Esophagus squamous epithelium (tissue), 5 donors: ENCODE measurements around the gene MMP14. TPM values are rescaled to one million over a fixed set of nuclear protein-coding genes. Genes with fewer than 3 reads are reported as not detected.
"Not testable (repeated sequence)": the region's sequence is repeated elsewhere in the genome, so short reads cannot be mapped to it uniquely, and the experiment has no call there.

Source experiments
- DNase-seq: peaks from one replicate; lab custom pipeline; 2025; lab: John Stamatoyannopoulos, UW
- H3K27ac ChIP-seq, 4 donors: fragments of 200-600 bp; sonication (generic); one replicate each; pipeline ENCODE4 v1.5.1; 2016 to 2019; ENCODE audit warnings: mild to moderate bottlenecking in 1 of 4
- H3K27me3 ChIP-seq, 4 donors: fragments of 200-600 bp; sonication (generic); 1 replicate in 3 of 4; 2 replicates in 1 of 4; pipeline versions ENCODE4 v1.5.1 to v1.6.0; 2017 to 2021; ENCODE audit warnings: antibody characterized with exemption in 1 of 4
- H3K36me3 ChIP-seq, 3 donors: fragments of 200-600 bp; sonication (generic); one replicate each; pipeline ENCODE4 v1.5.1; 2016 to 2019
- H3K4me1 ChIP-seq, 3 donors: fragments of 200-600 bp; sonication (generic); one replicate each; pipeline ENCODE4 v1.5.1; 2017 to 2019
- H3K4me3 ChIP-seq, 4 donors: fragments of 200-600 bp; sonication (generic); 1 replicate in 3 of 4; 2 replicates in 1 of 4; pipeline ENCODE4 v1.5.1; 2016 to 2019; ENCODE audit warnings: mild to moderate bottlenecking in 2 of 4, moderate library complexity in 1 of 4
- H3K9me3 ChIP-seq, 3 donors: fragments of 200-600 bp; sonication (generic); one replicate each; pipeline ENCODE4 v1.5.1; 2016 to 2019
- POLR2A ChIP-seq, 4 donors: fragments of 450-650 bp; IDR thresholded peaks; one replicate each; pipeline ENCODE4 v1.6.1; 2017; ENCODE audit warnings: antibody characterized with exemption in 4 of 4, mild to moderate bottlenecking in 4 of 4, moderate library complexity in 3 of 4
- WGBS, 2 donors: methylation state at CpG; one replicate each; pipeline ENCODE4 v1.1.5; 2018; 5-methylcytosine and 5-hydroxymethylcytosine counted together
- intact Hi-C: fragments of 100-400 bp; cut with DNase I; formaldehyde crosslinking; loops from one replicate; pipeline ENCODE4 v1.15.0; 2022
- total RNA-seq, 4 donors: library from RNA; depleted of rRNA; stranded (reverse); fragments of >200 nt; gene quantifications; one replicate each; pipeline ENCODE4 v1.1.0, GENCODE V29; 2016
- TF ChIP-seq, protein P1 (sequence below), 6 experiments: fragments of 450-650 bp in 4 of 6; fragments of 200-600 bp in 2 of 6; sonication (generic) in 2 of 6; IDR thresholded peaks; one replicate each; pipeline ENCODE4 v1.5.1; 2016 to 2019; ENCODE audit warnings: antibody characterized with exemption in 6 of 6, mild to moderate bottlenecking in 4 of 6, moderate library complexity in 4 of 6
- donor health status: DM: yes; HTN: yes; CAD: no.

The MMP14 gene
- total RNA-seq, 4 donors from 2014 or later = 67.9 to 127 (median 102) TPM

DNA sequence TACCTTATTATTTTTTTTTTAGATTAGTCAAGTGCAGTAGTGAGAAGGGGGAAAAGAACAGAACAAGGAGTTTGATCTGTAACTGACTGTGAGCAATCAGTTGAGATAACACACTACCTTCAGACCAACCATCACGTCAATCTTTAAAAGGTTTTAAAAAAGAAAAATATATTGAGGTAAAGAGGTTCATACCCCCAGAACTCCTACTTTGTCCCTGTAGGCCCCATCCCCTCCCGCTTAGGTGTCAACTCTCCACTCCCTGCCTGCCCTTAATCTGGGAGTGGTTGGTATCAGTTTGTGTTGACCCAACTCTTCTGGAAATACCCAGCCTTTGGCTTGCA lies 16.2 kb downstream of the MMP14 start:
- no peaks in the 10 kb centered on the region for H3K36me3 ChIP-seq
- no peaks in the 10 kb centered on the region for H3K9me3 ChIP-seq
- 64 to 69% methylated on average over 2 of the region's 2 CpGs for WGBS, 2 donors
- H3K4me1 ChIP-seq = peaks cover 42 to 62% (median 49%) of the 10 kb centered on the region in 3 donors
- intact Hi-C loops = loop anchor here (10.0 kb wide), 2 partner anchors 78 to 198 kb away; no protein-coding TSS in a partner anchor
- TF ChIP-seq, protein P1, sequence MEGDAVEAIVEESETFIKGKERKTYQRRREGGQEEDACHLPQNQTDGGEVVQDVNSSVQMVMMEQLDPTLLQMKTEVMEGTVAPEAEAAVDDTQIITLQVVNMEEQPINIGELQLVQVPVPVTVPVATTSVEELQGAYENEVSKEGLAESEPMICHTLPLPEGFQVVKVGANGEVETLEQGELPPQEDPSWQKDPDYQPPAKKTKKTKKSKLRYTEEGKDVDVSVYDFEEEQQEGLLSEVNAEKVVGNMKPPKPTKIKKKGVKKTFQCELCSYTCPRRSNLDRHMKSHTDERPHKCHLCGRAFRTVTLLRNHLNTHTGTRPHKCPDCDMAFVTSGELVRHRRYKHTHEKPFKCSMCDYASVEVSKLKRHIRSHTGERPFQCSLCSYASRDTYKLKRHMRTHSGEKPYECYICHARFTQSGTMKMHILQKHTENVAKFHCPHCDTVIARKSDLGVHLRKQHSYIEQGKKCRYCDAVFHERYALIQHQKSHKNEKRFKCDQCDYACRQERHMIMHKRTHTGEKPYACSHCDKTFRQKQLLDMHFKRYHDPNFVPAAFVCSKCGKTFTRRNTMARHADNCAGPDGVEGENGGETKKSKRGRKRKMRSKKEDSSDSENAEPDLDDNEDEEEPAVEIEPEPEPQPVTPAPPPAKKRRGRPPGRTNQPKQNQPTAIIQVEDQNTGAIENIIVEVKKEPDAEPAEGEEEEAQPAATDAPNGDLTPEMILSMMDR (IDR thresholded peaks at IDR 0.05) = no peak
- TF ChIP-seq POLR2A (IDR thresholded peaks at IDR 0.05) = no peak
- peak overlapping the region; percentile 67 to 89 (median 78) for H3K27ac ChIP-seq
- H3K4me3 ChIP-seq = peak overlapping the region in 1 of 4 donors; percentile 67
- no peaks in the 10 kb centered on the region for H3K27me3 ChIP-seq
- DNase-seq = no peak

GRCh38 chr14:22852940-22853767 lies 16.8 kb downstream of the MMP14 start:
- WGBS, 2 donors = 0 to 2% methylated on average over 7 to 8 of the region's 20 CpGs
- Histone ChIP-seq H3K27ac (peak overlapping the region; percentile 67 to 89 (median 78)), H3K36me3 (no peaks in the 10 kb centered on the region), H3K4me3 (peak overlapping the region; percentile 31 to 67 (median 42)), H3K27me3 (no peaks in the 10 kb centered on the region), H3K4me1 (peaks cover 36 to 56% (median 43%) of the 10 kb centered on the region in 3 donors), H3K9me3 (no peaks in the 10 kb centered on the region)
- TF ChIP-seq, protein P1 (IDR thresholded peaks at IDR 0.05) = peak; percentile 91 to 97 (median 94)
- no peak for TF ChIP-seq POLR2A (IDR thresholded peaks at IDR 0.05)
- intact Hi-C loops = loop anchor here (10.0 kb wide), 2 partner anchors 78 to 198 kb away; no protein-coding TSS in a partner anchor
- DNase-seq = peak; percentile 53

- not testable (repeated sequence) for H3K27ac ChIP-seq, H3K36me3 ChIP-seq, H3K9me3 ChIP-seq, H3K4me3 ChIP-seq, H3K27me3 ChIP-seq, DNase-seq
- 97% methylated on average over 10 of the region's 11 CpGs; no CpG with 5 or more reads in 1 of the 2 donors for WGBS, 2 donors
- H3K4me1 ChIP-seq = peaks cover 25 to 44% (median 32%) of the 10 kb centered on the region in 3 donors
- intact Hi-C loops = loop anchor here (10.0 kb wide), 2 partner anchors 79 to 199 kb away; no protein-coding TSS in a partner anchor
Measured at GRCh38 chr14:22854296-22854695, 17.9 kb downstream of the MMP14 start.

- intact Hi-C loops = loop anchor here (10.0 kb wide), 2 partner anchors 80 to 200 kb away; no protein-coding TSS in a partner anchor
- Histone ChIP-seq H3K27me3 (no peaks in the 10 kb centered on the region), H3K36me3 (no peaks in the 10 kb centered on the region), H3K4me3 (no peak overlapping the region), H3K4me1 (peaks cover 16 to 36% (median 24%) of the 10 kb centered on the region in 3 donors), H3K27ac (no peak overlapping the region), H3K9me3 (no peaks in the 10 kb centered on the region)
- no peak for DNase-seq
- TF ChIP-seq, protein P1 (IDR thresholded peaks at IDR 0.05) = no peak
- TF ChIP-seq POLR2A (IDR thresholded peaks at IDR 0.05) = no peak
- 88 to 93% methylated on average over 7 to 8 of the region's 8 CpGs for WGBS, 2 donors
Measured at GRCh38 chr14:22854963-22855724, 18.8 kb downstream of the MMP14 start.

GRCh38 chr14:22856428-22856827 lies 20.0 kb downstream of the MMP14 start:
- 91 to 98% methylated on average over 5 of the region's 5 CpGs for WGBS, 2 donors
- no peaks in the 10 kb centered on the region for H3K27me3 ChIP-seq
- intact Hi-C loops = loop anchor here (10.0 kb wide), 2 partner anchors 82 to 202 kb away; no protein-coding TSS in a partner anchor
- H3K36me3 ChIP-seq = no peaks in the 10 kb centered on the region
- H3K4me3 ChIP-seq = no peak overlapping the region
- H3K4me1 ChIP-seq = peaks cover 7 to 23% (median 12%) of the 10 kb centered on the region in 3 donors
- H3K9me3 ChIP-seq = no peaks in the 10 kb centered on the region
- no peak for DNase-seq
- no peak for TF ChIP-seq POLR2A (IDR thresholded peaks at IDR 0.05)
- TF ChIP-seq, protein P1 (IDR thresholded peaks at IDR 0.05) = no peak
- no peak overlapping the region for H3K27ac ChIP-seq

DNA sequence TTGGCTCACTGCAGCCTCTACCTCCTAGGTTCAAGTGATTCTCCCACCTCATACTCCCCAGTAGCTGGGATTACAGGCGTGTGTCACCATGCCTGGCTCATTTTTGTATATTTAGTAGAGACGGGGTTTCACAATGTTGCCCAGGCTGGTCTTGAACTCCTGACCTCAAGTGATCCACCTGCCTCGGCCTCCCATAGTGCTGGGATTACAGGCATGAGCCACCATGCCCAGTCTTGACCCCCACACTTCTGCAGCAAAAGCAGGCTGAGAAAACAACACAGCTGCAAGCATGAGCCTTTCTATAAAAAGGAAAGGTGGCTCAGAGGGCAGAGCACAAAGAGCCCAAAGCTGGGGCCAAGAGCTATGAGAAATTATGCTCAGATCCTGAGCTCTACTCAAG lies 24.0 kb downstream of the MMP14 start:
- H3K4me1 ChIP-seq, H3K36me3 ChIP-seq, intact Hi-C loops, H3K4me3 ChIP-seq, H3K9me3 ChIP-seq, H3K27ac ChIP-seq, DNase-seq, H3K27me3 ChIP-seq: not testable (repeated sequence)
- 43 to 50% methylated on average over 1 of the region's 3 CpGs for WGBS, 2 donors
